Adrenal gland (tissue), 5 donors: ENCODE data around the gene LGALS3BP.

Experiments used
- CTCF ChIP-seq, 6 experiments: fragments of 450-650 bp in 4 of 6; fragments of 200-600 bp in 2 of 6; sonication (generic) in 1 of 6; IDR thresholded peaks; 1 replicate in 5 of 6; 2 replicates in 1 of 6; pipeline versions ENCODE4 v1.5.1 to v1.8.0; 2016 to 2021; ENCODE audit warnings: antibody characterized with exemption in 6 of 6, mild to moderate bottlenecking in 2 of 6, moderate library complexity in 1 of 6
- POLR2A ChIP-seq, 2 donors: fragments of 450-650 bp; IDR thresholded peaks; one replicate each; pipeline ENCODE4 v1.6.1; 2017; ENCODE audit warnings: antibody characterized with exemption in 2 of 2, mild to moderate bottlenecking in 2 of 2, moderate library complexity in 1 of 2
- donor health status: DM: no; HTN: no; CAD: no.

DNA sequence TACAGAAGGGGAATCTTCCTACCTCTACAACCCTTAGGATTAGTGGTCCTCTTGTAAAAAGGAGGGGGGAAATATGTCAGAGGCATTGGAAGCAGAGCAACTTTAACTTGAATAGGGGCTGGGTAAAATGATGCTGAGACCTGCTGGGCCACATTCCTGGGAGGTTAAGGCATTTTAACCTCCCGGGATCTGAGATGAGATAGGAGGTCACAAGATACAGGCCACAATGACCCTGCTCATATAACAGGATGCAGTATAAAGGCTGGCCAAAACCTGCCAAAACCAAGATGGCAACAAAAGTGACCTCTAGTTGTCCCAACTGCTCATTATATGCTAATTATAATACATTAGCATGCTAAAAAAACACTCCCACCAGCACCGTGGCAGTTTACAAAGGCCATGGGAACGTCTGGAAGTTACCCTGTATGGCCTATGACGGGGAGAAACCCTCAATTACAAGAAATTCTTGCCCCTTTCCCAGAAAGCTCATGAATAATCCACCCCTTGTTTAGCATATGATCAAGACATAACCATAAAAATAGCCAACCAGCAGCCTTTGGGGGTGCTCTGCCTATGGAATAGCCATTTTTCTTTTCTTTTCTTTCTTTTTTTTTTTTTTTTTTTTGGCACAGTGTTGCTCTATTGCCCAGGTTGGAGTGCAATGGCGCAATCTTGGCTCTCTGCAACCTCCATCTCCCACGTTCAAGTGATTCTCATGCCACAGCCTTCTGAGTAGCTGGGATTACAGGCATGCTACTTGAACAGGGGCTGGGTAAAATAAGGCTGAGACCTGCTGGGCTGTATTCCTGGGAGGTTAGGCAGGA is 38.0 kb upstream of the LGALS3BP start:
- no peak for TF ChIP-seq CTCF (IDR thresholded peaks at IDR 0.05)
- no peak for TF ChIP-seq POLR2A (IDR thresholded peaks at IDR 0.05)
